A673 (cell line): ENCODE results near the gene C19orf73. TPM values are rescaled to one million over a fixed set of nuclear protein-coding genes. Genes with fewer than 3 reads are reported as not detected.

Experiments used
- BruUV-seq: library from RNA; stranded (reverse); fragments of 400-500 nt; replicated peaks from 2 replicates; lab custom pipeline; 2021; lab: Mats Ljungman, UMichigan
- CTCF ChIA-PET: fragments of 300-600 bp; sonication (Branson Sonifier 250); formaldehyde crosslinking; loops from one replicate; lab custom pipeline; 2022; ENCODE audit warnings: antibody characterized with exemption; lab: Charles Lee
- POLR2A ChIA-PET: fragments of 300-600 bp; sonication (Branson Sonifier 250); formaldehyde crosslinking; loops from one replicate; lab custom pipeline; 2022; ENCODE audit warnings: antibody characterized with exemption; ENCODE audit not compliant: low non-redundant PET; lab: Charles Lee
- DNase-seq: peaks from one replicate; pipeline ENCODE4 v3.0.0-alpha.2; 2015; ENCODE audit warnings: low spot score
- H3K27ac ChIP-seq: fragments of 200-600 bp; sonication (generic); 2 replicates; pipeline ENCODE4 v1.5.1; 2016; ENCODE audit warnings: mixed run types, low read depth, mild to moderate bottlenecking, mixed read lengths, antibody characterized with exemption, low read length; ENCODE audit not compliant: poor library complexity, severe bottlenecking
- H3K27me3 ChIP-seq: fragments of 200-600 bp; sonication (generic); replicated peaks from 2 replicates; pipeline ENCODE4 v1.6.1; 2017; ENCODE audit warnings: mixed run types, low read depth, mild to moderate bottlenecking, mixed read lengths, antibody characterized with exemption, low read length; ENCODE audit not compliant: insufficient read depth, poor library complexity
- H3K36me3 ChIP-seq: fragments of 200-600 bp; sonication (generic); 2 replicates; pipeline ENCODE4 v1.6.1; 2016; ENCODE audit warnings: mixed run types, mild to moderate bottlenecking, mixed read lengths, antibody characterized with exemption, low read length; ENCODE audit not compliant: insufficient read depth, poor library complexity, severe bottlenecking
- H3K4me1 ChIP-seq: fragments of 200-600 bp; sonication (generic); 2 replicates; pipeline ENCODE4 v1.6.1; 2017; ENCODE audit warnings: mixed run types, mild to moderate bottlenecking, mixed read lengths, antibody characterized with exemption, low read length; ENCODE audit not compliant: insufficient read depth, poor library complexity, severe bottlenecking
- H3K4me3 ChIP-seq: fragments of 200-600 bp; sonication (generic); 2 replicates; pipeline ENCODE4 v1.5.1; 2016; ENCODE audit warnings: low read depth, mixed run types, mild to moderate bottlenecking, mixed read lengths, low read length; ENCODE audit not compliant: poor library complexity, severe bottlenecking
- H3K9me3 ChIP-seq: fragments of 200-600 bp; sonication (generic); 2 replicates; pipeline ENCODE4 v1.6.1; 2016; ENCODE audit warnings: mixed run types, low read depth, mild to moderate bottlenecking, mixed read lengths, antibody characterized with exemption, low read length; ENCODE audit not compliant: poor library complexity, severe bottlenecking
- CTCF ChIP-seq: fragments of 300-800, 200-600 bp; sonication (generic); conservative IDR thresholded peaks from 2 replicates; pipeline ENCODE4 v1.5.1; 2017; ENCODE audit warnings: low read depth, mild to moderate bottlenecking, antibody characterized with exemption, low read length, moderate library complexity, mixed read lengths
- EZH2 ChIP-seq: fragments of 200-600 bp; sonication (generic); IDR thresholded peaks from 2 replicates; pipeline ENCODE4 v1.6.1; 2017; ENCODE audit warnings: borderline replicate concordance, low read depth, mild to moderate bottlenecking, mixed read lengths, antibody characterized with exemption, low read length; ENCODE audit not compliant: poor library complexity, severe bottlenecking
- intact Hi-C: fragments of 100-400 bp; cut with micrococcal nuclease; formaldehyde crosslinking; loops from one replicate; pipeline ENCODE4 v1.10.0; 2022; ENCODE audit not compliant: unreplicated experiment
- total RNA-seq: library from RNA; stranded (reverse); gene quantifications from 2 replicates; pipeline ENCODE4 v1.2.3, GENCODE V29; 2021

C19orf73 gene
- total RNA-seq, 1 experiment from 2014 or later = 1.7 TPM

GRCh38 chr19:49109051-49109450 lies 9.9 kb downstream of the C19orf73 start:
- CTCF ChIA-PET = interaction anchor here (1.0 kb wide), 1 partner anchor 11 kb away, joined by 3 read pairs; no protein-coding TSS in a partner anchor
- Histone ChIP-seq H3K4me3 (no peak overlapping the region), H3K9me3 (no peaks in the 10 kb centered on the region), H3K27me3 (no peaks in the 10 kb centered on the region), H3K27ac (peak overlapping the region; percentile 58), H3K36me3 (peaks cover 58% of the 10 kb centered on the region), H3K4me1 (peaks cover 10% of the 10 kb centered on the region)
- DNase-seq = no peak
- POLR2A ChIA-PET = no interaction called here
- intact Hi-C loops = no loop called here
- TF ChIP-seq CTCF (no peak), EZH2 (no peak)
- BruUV-seq = no TSS peak

- H3K36me3 ChIP-seq = peaks cover 70% of the 10 kb centered on the region
- intact Hi-C loops = no loop called here
- H3K27ac ChIP-seq = peak overlapping the region; percentile 58
- TSS peak; percentile 69 for BruUV-seq
- ChIA-PET CTCF (interaction anchor here (1.0 kb wide), 1 partner anchor 10 kb away, joined by 3 read pairs; no protein-coding TSS in a partner anchor), POLR2A (interaction anchor here (0.5 kb wide), 1 partner anchor 16 kb away, joined by 3 read pairs; no protein-coding TSS in a partner anchor)
- no peak overlapping the region for H3K4me3 ChIP-seq
- no peak for TF ChIP-seq EZH2
- TF ChIP-seq CTCF = no peak
- no peak for DNase-seq
- peaks cover 16% of the 10 kb centered on the region for H3K4me1 ChIP-seq
- H3K9me3 ChIP-seq = no peaks in the 10 kb centered on the region
- no peaks in the 10 kb centered on the region for H3K27me3 ChIP-seq
Observed at GRCh38 chr19:49107625-49108459, 11.1 kb downstream of the C19orf73 start.

GRCh38 chr19:49106648-49107135 lies 12.3 kb downstream of the C19orf73 start:
- intact Hi-C loops = no loop called here
- peak; percentile 96 for TF ChIP-seq CTCF
- no peak for TF ChIP-seq EZH2
- Histone ChIP-seq H3K9me3 (no peaks in the 10 kb centered on the region), H3K36me3 (peaks cover 79% of the 10 kb centered on the region), H3K27me3 (no peaks in the 10 kb centered on the region), H3K4me3 (no peak overlapping the region), H3K4me1 (peaks cover 25% of the 10 kb centered on the region), H3K27ac (no peak overlapping the region)
- POLR2A ChIA-PET = interaction anchor here (0.6 kb wide), 1 partner anchor 305 kb away, joined by 4 read pairs; no protein-coding TSS in a partner anchor
- CTCF ChIA-PET = interaction anchor here (0.6 to 1.9 kb wide), 4 partner anchors 8 to 409 kb away, joined by 3 to 21 read pairs (median 8); no protein-coding TSS in a partner anchor
- peak; percentile 78 for DNase-seq
- no TSS peak for BruUV-seq
